Daoy (cell line): ENCODE measurements around the gene CEL. TPM values are rescaled to one million over a fixed set of nuclear protein-coding genes. Genes with fewer than 3 reads are reported as not detected.

Experiments used
- DNase-seq: peaks from one replicate; pipeline ENCODE4 v3.0.0-alpha.2; 2015; ENCODE audit warnings: low read depth
- total RNA-seq: library from RNA; depleted of rRNA; stranded (reverse); fragments of >200 nt; shearing (Covaris generic); gene quantifications from 2 replicates; pipeline ENCODE4 v1.2.3, GENCODE V29; 2014; rRNA removed

Gene CEL
- total RNA-seq, 1 experiment from 2014 or later, result 0.29 TPM

GRCh38 chr9:133117271-133118178 lies 55.7 kb downstream of the CEL start:
- DNase-seq, result no peak

DNA sequence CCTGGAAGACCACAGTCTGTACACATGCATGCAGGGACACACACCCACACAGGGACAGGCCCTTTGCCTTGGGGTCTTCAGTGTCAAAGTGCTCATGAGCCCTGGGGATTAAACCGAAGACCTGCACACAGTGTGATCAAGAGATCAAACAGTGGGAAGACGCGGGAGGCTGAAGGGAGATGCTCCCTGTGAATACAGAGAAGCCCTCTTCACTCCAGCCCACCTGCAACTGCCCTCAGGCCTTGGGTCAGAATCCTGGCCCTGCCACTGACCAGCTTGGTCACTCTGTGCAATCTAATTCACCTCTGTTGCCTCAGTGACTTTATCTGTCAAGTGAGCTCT lies 56.4 kb downstream of the CEL start:
- DNase-seq, result no peak

DNA sequence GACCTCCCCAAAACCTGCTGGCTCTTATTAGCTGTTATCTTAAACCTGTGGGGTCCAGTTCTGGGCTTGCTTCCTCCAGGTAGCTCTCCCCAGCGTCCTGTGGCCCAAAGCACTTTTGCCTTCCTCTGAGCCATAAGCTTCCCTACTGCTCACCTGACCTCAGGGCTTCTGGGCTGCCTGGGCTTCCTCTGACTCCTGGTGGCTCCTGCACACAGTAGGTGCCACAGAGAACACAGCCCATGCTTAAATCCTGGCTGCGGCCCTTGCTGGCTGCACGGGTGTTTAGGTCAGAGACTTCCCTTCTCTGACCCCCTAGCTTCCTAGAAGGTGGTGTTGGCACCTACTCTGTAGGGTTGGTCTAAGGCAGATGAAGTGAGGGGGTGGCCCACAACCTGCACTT lies 56.8 kb downstream of the CEL start:
- no peak for DNase-seq

DNA sequence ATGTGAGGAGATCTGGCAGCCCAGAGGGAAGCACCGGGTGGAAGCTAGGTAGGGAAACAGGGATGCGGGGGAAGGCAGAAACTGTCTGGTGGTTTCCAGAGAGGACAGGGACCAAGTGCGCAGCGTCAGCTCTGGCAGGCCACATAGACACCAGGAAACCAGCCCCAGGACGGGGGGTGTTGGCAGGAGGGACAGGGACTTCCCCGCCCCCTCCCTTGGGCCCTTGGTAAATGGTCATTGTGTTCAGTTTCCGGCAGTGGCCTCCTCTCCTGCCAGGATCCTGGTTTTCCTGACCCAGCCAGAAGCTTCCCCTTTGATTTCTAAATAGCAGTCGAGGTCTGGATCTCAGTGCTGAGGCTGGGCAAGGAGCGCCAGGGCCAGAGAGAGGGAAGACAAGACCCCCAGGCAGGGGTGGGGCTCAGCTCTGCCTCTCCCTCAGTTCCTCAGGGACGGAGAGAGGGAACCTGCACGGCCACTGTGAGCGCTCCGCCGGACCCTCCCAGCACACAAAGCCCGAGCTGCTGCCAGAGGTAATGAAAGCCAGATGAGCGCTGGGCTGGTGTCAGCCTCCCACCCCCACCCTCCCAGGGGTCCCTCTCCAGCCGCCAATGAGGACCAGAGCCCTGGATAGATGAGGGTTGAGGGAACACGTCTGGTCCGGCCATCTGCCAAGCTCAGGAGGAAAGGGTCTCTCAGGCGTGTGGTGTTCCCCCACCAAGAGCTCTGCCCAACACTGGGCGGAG lies 57.5 kb downstream of the CEL start:
- no peak for DNase-seq

DNA sequence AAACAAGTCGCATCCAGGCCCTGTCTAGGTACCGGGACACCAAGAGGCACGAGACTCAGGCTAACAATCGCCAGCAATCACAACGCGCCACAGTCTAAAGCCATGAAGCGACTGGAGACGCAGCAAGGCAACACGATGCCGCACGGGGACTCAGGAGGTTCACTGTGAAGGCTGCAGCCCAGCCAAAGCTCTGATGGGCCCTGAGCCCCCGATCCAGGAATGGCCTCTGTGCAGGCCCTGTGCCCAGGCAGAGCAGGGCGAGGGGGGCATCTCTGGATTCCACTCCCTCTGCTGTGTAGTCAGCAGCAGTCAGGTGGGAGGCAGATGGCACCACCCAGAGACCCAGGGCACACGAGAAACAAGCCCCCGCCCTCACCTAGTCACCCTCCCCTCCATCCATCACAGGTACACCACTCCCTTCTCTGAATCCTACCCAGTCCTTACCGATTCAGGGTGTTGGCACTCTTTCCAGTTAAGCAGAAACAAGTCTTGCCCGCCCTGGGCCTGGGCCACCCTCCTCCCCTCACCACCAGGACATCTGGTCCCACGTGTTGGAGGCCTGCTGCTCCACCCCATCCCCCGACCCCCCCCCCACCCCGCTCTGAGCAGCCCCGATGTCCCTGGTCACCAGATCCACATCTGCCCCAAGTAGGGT lies 58.2 kb downstream of the CEL start:
- DNase-seq, result no peak

DNA sequence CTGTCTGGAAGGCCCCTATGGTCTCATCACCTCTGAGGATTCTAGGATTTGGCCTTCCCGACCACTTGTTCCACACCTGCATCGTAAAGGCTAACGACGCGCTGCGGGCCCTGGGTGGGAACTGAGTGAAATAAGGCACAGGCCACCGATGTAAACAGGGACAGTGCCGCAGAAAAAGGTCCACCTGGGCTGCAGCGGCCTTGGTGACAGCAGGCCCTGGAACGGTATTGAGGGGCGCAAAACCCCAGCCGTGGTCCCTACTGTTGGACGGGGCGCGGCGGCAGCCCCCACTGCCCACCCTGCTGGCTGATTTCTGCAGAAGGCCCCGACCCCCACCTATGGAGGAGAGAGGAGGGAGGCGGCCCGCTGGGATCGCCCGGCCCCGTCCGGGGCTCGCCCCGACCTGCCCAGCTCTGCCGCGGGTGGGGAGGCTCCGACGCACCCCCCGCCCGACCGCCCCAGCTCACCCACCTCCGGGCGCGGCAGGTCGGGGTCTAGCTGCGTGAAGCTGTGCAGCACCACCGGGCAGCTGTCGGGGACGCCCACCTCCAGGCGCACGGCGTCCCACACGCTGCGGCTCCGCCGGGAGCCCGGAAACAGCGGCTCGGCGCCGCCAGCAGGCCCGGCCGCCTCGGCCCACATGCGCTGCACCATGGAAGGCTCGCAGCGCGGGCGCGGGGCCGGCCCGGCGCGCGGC lies 58.9 kb downstream of the CEL start:
- DNase-seq, result no peak

Other genes with a start within 250 kb of the CEL start
- 0.23 TPM in 1 of 2 replicates, not detected in the other for gene AK8, start 183.7 kb upstream of the CEL start, total RNA-seq
- gene SPACA9, start 183.1 kb upstream of the CEL start, total RNA-seq, result 1.4 and 3.8 TPM in 2 replicates
- gene TSC1, start 117.4 kb upstream of the CEL start, total RNA-seq, result 27.7 and 28.9 TPM in 2 replicates
- not detected in 2 replicates for gene GFI1B, start 83.3 kb upstream of the CEL start, total RNA-seq
- 118 and 133 TPM in 2 replicates for gene GTF3C5, start 31.0 kb upstream of the CEL start, total RNA-seq
- 21.5 and 21.8 TPM in 2 replicates for gene RALGDS, start 59.3 kb downstream of the CEL start, total RNA-seq
- gene GBGT1, start 101.9 kb downstream of the CEL start, total RNA-seq, result 6.4 and 13.9 TPM in 2 replicates
- gene OBP2B, start 147.3 kb downstream of the CEL start, total RNA-seq, result not detected in 2 replicates
- not detected in 2 replicates for gene ABO, start 213.2 kb downstream of the CEL start, total RNA-seq